NCI-H2227 (cell line): Measurements from ENCODE around the gene MBD4.
"Not testable (repeated sequence)": the region's sequence is repeated elsewhere in the genome, so short reads cannot be mapped to it uniquely, and the experiment has no call there.

ENCODE experiments used
- DNase-seq: peaks from one replicate; lab custom pipeline; 2025; ENCODE audit not compliant: unreplicated experiment; lab: John Stamatoyannopoulos, UW

The MBD4 gene

GRCh38 chr3:129384594-129385323, 55.0 kb downstream of the MBD4 start:
- DNase-seq, result no peak

- not testable (repeated sequence) for DNase-seq
Observed at GRCh38 chr3:129384103-129384502, 55.6 kb downstream of the MBD4 start.

GRCh38 chr3:129383292-129383860, 56.4 kb downstream of the MBD4 start:
- DNase-seq, result peak; percentile 73

- DNase-seq, result no peak
Observed at GRCh38 chr3:129382366-129382765, 57.4 kb downstream of the MBD4 start.
